GM23248 (cell line): ENCODE results near the gene ZNF521. TPM values are rescaled to one million over a fixed set of nuclear protein-coding genes. Genes with fewer than 3 reads are reported as not detected.

Source experiments
- DNase-seq: peaks from one replicate; pipeline ENCODE4 v3.0.0-alpha.2; 2015
- H2AFZ ChIP-seq: fragments of 200-600 bp; sonication (generic); 2 replicates; pipeline ENCODE4 v1.6.1; 2016; ENCODE audit warnings: antibody characterized with exemption
- H3F3A ChIP-seq: fragments of 200-600 bp; sonication (generic); 2 replicates; pipeline ENCODE4 v1.6.1; 2016; ENCODE audit warnings: mild to moderate bottlenecking, antibody characterized with exemption, mixed run types; ENCODE audit not compliant: insufficient read depth
- H3K27ac ChIP-seq: fragments of 200-600 bp; sonication (generic); 2 replicates; pipeline ENCODE4 v1.5.1; 2016; ENCODE audit warnings: mild to moderate bottlenecking
- H3K27me3 ChIP-seq: fragments of 200-600 bp; sonication (generic); replicated peaks from 2 replicates; pipeline ENCODE4 v1.6.1; 2016; ENCODE audit warnings: mild to moderate bottlenecking; ENCODE audit not compliant: insufficient read depth
- H3K36me3 ChIP-seq: fragments of 200-600 bp; sonication (generic); 2 replicates; pipeline ENCODE4 v1.6.1; 2016; ENCODE audit warnings: low read depth, mild to moderate bottlenecking
- H3K4me1 ChIP-seq: fragments of 200-600 bp; sonication (generic); 2 replicates; pipeline ENCODE4 v1.6.1; 2016; ENCODE audit warnings: mild to moderate bottlenecking; ENCODE audit not compliant: insufficient read depth
- H3K4me2 ChIP-seq: fragments of 200-600 bp; sonication (generic); one replicate; pipeline ENCODE4 v1.6.1; 2016; ENCODE audit warnings: mild to moderate bottlenecking; ENCODE audit not compliant: unreplicated experiment
- H3K4me3 ChIP-seq: fragments of 200-600 bp; sonication (generic); 2 replicates; pipeline ENCODE4 v1.5.1; 2016; ENCODE audit warnings: mild to moderate bottlenecking
- H3K79me2 ChIP-seq: fragments of 200-600 bp; sonication (generic); 2 replicates; pipeline ENCODE4 v1.6.1; 2016; ENCODE audit warnings: mild to moderate bottlenecking; ENCODE audit not compliant: insufficient read depth
- H3K9ac ChIP-seq: fragments of 200-600 bp; sonication (generic); 2 replicates; pipeline ENCODE4 v1.6.1; 2016; ENCODE audit warnings: mild to moderate bottlenecking
- H3K9me2 ChIP-seq: fragments of 200-600 bp; sonication (generic); 2 replicates; pipeline ENCODE4 v1.6.1; 2016; ENCODE audit warnings: mixed run types, mild to moderate bottlenecking, moderate library complexity; ENCODE audit not compliant: insufficient read depth
- H3K9me3 ChIP-seq: fragments of 200-600 bp; sonication (generic); one replicate; pipeline ENCODE4 v1.6.1; 2017; ENCODE audit warnings: low read depth
- H4K20me1 ChIP-seq: fragments of 200-600 bp; sonication (generic); 2 replicates; pipeline ENCODE4 v1.6.0; 2016; ENCODE audit not compliant: insufficient read depth
- EZH2 ChIP-seq: fragments of 200-600 bp; sonication (generic); IDR thresholded peaks from 2 replicates; pipeline ENCODE4 v1.6.1; 2018; ENCODE audit warnings: antibody characterized with exemption, mild to moderate bottlenecking; ENCODE audit not compliant: insufficient read depth, poor library complexity, severe bottlenecking
- EZH2phosphoT487 ChIP-seq: fragments of 200-600 bp; sonication (generic); IDR thresholded peaks from 2 replicates; pipeline ENCODE4 v1.6.1; 2018; ENCODE audit warnings: antibody characterized with exemption, moderate library complexity, mild to moderate bottlenecking, low read depth; ENCODE audit not compliant: insufficient read depth
- WGBS, 2 experiments: methylation state at CpG; one replicate each; pipeline ENCODE4 v1.1.6; 2015 to 2017; ENCODE audit warnings: low lambda C conversion rate in 2 of 2, low coverage in 1 of 2; ENCODE audit errors: missing lambda C conversion rate in 2 of 2; 5-methylcytosine and 5-hydroxymethylcytosine counted together
- in situ Hi-C: fragments of 300-500 bp; cut with MboI; formaldehyde crosslinking; loops from 2 replicates; pipeline ENCODE4 v1.15.0; 2020
- polyA plus RNA-seq: library from polyadenylated mRNA; unstranded; fragments of >200 nt; fragmentation: Nextera tagmentation; extraction: Ambion mirVana; gene quantifications from 2 replicates; pipeline ENCODE4 v1.2.1, GENCODE V29; 2016
- total RNA-seq: library from RNA; depleted of rRNA; stranded (reverse); fragments of >200 nt; shearing (Covaris generic); gene quantifications from 2 replicates; pipeline ENCODE4 v1.2.3, GENCODE V29; 2014

ZNF521 gene
- total and polyA plus RNA-seq, 2 experiments from 2014 or later = 7.8 to 17.9 TPM

DNA sequence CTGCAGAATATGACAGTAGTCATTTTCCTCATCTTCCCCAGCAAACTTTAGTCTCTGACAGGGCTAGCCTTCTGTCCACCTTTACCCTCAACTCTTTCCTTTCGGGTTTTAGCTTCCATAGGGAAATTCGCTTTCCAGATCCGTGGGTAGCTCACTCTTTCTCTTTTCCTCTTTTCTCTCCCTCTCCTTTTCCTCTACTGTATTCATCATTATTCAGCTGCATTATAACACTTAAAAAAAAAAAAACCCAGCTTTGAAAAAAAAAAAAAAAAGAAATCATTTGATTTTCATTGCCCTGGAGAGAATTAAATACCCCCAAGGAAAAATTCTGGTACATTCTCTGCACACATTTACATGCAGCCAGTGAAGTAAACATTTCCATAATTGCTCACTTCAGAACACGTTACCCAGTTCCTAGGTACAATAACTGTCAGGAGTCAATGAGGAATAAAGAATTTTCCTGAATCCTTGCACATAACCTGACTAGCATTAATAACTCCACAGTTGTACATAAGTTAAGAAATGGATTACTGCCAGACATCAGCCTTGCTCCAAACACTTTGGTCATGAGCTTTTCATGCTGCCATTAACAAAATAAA lies 63.5 kb downstream of the ZNF521 start:
- H3K4me3 ChIP-seq = peak overlapping the region; percentile 63
- H3K27ac ChIP-seq = peak overlapping the region; percentile 97
- H3K4me2 ChIP-seq = peak overlapping the region; percentile 90
- TF ChIP-seq EZH2phosphoT487 = no peak
- TF ChIP-seq EZH2 = no peak
- no peaks in the 10 kb centered on the region for H3K9me2 ChIP-seq
- in situ Hi-C loops = no loop called here
- peak overlapping the region; percentile 83 for H3K9ac ChIP-seq
- DNase-seq = no peak
- no peaks in the 10 kb centered on the region for H3K9me3 ChIP-seq
- H2AFZ ChIP-seq = peak overlapping the region; percentile 68; the same call in 1 of the 2 replicates
- H3K27me3 ChIP-seq = no peaks in the 10 kb centered on the region
- 75 to 84% methylated on average over 4 of the region's 4 CpGs for WGBS, 2 experiments
- H3F3A ChIP-seq = peaks cover 28% of the 10 kb centered on the region
- H4K20me1 ChIP-seq = no peaks in the 10 kb centered on the region
- H3K79me2 ChIP-seq = no peaks in the 10 kb centered on the region
- peaks cover 34% of the 10 kb centered on the region for H3K4me1 ChIP-seq
- no peaks in the 10 kb centered on the region for H3K36me3 ChIP-seq

DNA sequence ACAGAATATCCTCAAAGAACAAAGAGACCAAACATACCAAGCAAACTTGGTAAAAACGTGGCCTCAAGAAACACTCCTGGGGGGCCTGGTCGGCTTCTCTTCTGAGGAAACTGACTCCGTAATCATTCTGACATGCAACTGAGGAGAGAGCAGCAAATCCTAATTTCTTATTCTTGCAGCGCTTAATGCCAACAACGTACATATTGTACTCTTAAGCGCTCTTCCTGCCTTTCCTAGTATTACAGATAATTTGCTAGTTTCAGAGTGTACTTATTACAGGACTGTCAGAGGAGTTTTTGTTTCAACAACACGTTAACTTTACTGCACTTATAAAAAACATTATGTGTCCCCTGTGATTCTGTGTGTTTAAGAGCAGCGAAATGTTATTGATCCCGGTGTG lies 64.9 kb downstream of the ZNF521 start:
- Histone ChIP-seq H3K4me2 (no peak overlapping the region), H2AFZ (no peak overlapping the region), H3K4me3 (no peak overlapping the region), H3K9ac (no peak overlapping the region), H3K4me1 (peaks cover 34% of the 10 kb centered on the region), H3K27me3 (no peaks in the 10 kb centered on the region), H3K79me2 (no peaks in the 10 kb centered on the region), H3K9me2 (no peaks in the 10 kb centered on the region), H3K27ac (no peak overlapping the region), H3K36me3 (no peaks in the 10 kb centered on the region), H3F3A (peaks cover 28% of the 10 kb centered on the region), H4K20me1 (no peaks in the 10 kb centered on the region), H3K9me3 (no peaks in the 10 kb centered on the region)
- 96% methylated on average over 9 of the region's 9 CpGs for WGBS, 2 experiments
- no peak for TF ChIP-seq EZH2phosphoT487
- TF ChIP-seq EZH2 = no peak
- in situ Hi-C loops = no loop called here
- no peak for DNase-seq

DNA sequence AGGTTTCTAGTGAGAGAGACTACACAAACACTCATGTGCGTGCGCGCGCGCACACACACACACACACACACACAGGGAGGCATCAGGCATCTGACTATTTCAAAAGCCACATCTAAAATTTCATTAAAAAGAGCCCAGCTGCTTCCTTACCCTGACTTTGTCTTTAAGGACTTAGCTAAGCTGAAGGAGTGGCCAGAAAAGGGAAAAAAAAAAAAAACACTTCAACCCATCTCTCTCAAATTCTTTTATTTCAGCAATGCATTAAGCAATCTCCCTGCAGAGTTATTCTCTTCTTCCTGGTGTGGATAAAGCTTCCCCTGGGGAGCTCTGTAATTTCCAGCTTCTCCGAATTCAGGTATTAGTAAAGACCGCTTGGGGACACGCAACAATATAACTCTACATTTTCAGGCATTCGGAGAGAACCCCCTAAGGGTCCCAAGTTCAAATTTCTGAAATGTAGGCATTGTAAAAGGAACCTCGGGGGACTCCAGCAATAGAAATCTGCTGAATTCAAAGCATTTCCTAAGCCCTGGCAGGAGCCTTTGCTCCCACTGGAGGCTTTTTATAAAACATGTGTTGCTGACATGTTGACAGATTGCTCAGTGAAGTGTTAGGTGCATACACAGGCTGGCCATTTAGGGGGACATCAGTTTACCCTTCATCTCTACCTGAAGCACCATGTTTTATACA lies 67.0 kb downstream of the ZNF521 start:
- Histone ChIP-seq H3F3A (peaks cover 25% of the 10 kb centered on the region), H4K20me1 (no peaks in the 10 kb centered on the region), H3K79me2 (no peaks in the 10 kb centered on the region), H3K27me3 (no peaks in the 10 kb centered on the region), H3K9me2 (no peaks in the 10 kb centered on the region), H3K4me2 (peak overlapping the region; percentile 68), H3K4me1 (peaks cover 34% of the 10 kb centered on the region), H3K9ac (peak overlapping the region; percentile 55), H2AFZ (peak overlapping the region; percentile 70), H3K36me3 (no peaks in the 10 kb centered on the region), H3K9me3 (no peaks in the 10 kb centered on the region), H3K4me3 (peak overlapping the region; percentile 48), H3K27ac (peak overlapping the region; percentile 45)
- TF ChIP-seq EZH2phosphoT487 = no peak
- TF ChIP-seq EZH2 = no peak
- in situ Hi-C loops = no loop called here
- peak; percentile 62 for DNase-seq
- WGBS, 2 experiments = 44 to 47% methylated on average over 10 of the region's 10 CpGs

DNA sequence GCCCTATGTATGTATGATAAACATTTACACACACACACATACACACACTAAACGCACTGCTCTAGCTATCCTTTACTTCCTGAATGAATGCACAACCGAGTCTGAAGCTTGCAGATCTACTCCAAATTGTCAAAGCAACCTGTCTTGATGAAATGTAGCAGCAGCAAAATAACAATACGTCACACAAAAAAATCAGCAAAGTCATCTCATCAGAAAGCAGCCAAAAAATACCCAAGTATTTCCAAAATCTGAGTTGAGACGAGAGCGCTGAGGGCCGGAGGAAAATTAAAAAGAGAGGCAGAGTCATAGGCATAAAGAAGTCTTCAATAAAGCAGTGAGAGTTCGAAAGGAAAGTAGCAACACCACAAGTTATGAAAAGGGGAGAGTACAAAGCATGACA lies 67.7 kb downstream of the ZNF521 start:
- H3K36me3 ChIP-seq = no peaks in the 10 kb centered on the region
- peaks cover 18% of the 10 kb centered on the region for H3F3A ChIP-seq
- peak overlapping the region; percentile 68 for H3K4me2 ChIP-seq
- peaks cover 33% of the 10 kb centered on the region for H3K4me1 ChIP-seq
- no peaks in the 10 kb centered on the region for H3K27me3 ChIP-seq
- peak overlapping the region; percentile 48 for H3K4me3 ChIP-seq
- in situ Hi-C loops = no loop called here
- no peaks in the 10 kb centered on the region for H3K9me3 ChIP-seq
- H3K9ac ChIP-seq = peak overlapping the region; percentile 55
- 25 to 37% methylated on average over 7 of the region's 7 CpGs for WGBS, 2 experiments
- H3K27ac ChIP-seq = peak overlapping the region; percentile 45
- TF ChIP-seq EZH2 = no peak
- no peak for TF ChIP-seq EZH2phosphoT487
- H2AFZ ChIP-seq = peak overlapping the region; percentile 70
- H3K9me2 ChIP-seq = no peaks in the 10 kb centered on the region
- no peaks in the 10 kb centered on the region for H4K20me1 ChIP-seq
- no peaks in the 10 kb centered on the region for H3K79me2 ChIP-seq
- peak; percentile 12 for DNase-seq
